ENCODE data around the gene HPSE2. TPM values are rescaled to one million over a fixed set of nuclear protein-coding genes. Genes with fewer than 3 reads are reported as not detected.

The HPSE2 gene
- total RNA-seq, 1 donor from 2014 or later = not detected

DNA sequence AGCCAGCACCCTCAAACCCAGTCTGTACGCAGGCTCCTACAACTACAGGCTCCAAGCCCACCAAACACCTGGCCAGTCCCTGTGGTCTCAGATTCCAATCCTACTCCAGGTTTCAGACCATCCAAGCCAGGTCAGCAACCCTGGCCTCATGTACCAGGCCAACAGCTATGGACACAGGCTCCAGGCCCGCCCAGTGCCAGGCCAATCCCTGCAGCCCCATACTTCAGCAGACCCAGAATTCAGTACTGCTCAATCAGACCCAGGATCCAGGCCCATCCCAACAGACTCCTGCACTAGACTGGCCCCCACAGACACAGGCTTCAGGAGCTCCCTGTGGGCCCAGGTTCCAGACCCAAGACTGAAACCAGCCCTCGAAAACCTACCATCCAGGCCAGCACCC lies 32.3 kb downstream of the HPSE2 start:
- H3K4me1 ChIP-seq = no peaks in the 10 kb centered on the region
- peaks cover 21% of the 10 kb centered on the region for H3K9me3 ChIP-seq (replicated peaks)
- H3K27me3 ChIP-seq (ENCODE audit: low read depth) = no peaks in the 10 kb centered on the region
- H3K4me3 ChIP-seq = no peak overlapping the region
- DNase-seq = no peak
- intact Hi-C loops (cut with micrococcal nuclease) = no loop called here
- no peaks in the 10 kb centered on the region for H3K36me3 ChIP-seq
- no peak overlapping the region for H3K27ac ChIP-seq (replicated peaks)
- TF ChIP-seq, protein P1, sequence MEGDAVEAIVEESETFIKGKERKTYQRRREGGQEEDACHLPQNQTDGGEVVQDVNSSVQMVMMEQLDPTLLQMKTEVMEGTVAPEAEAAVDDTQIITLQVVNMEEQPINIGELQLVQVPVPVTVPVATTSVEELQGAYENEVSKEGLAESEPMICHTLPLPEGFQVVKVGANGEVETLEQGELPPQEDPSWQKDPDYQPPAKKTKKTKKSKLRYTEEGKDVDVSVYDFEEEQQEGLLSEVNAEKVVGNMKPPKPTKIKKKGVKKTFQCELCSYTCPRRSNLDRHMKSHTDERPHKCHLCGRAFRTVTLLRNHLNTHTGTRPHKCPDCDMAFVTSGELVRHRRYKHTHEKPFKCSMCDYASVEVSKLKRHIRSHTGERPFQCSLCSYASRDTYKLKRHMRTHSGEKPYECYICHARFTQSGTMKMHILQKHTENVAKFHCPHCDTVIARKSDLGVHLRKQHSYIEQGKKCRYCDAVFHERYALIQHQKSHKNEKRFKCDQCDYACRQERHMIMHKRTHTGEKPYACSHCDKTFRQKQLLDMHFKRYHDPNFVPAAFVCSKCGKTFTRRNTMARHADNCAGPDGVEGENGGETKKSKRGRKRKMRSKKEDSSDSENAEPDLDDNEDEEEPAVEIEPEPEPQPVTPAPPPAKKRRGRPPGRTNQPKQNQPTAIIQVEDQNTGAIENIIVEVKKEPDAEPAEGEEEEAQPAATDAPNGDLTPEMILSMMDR (IDR thresholded peaks at IDR 0.05; ENCODE audit: borderline replicate concordance) = no peak

DNA sequence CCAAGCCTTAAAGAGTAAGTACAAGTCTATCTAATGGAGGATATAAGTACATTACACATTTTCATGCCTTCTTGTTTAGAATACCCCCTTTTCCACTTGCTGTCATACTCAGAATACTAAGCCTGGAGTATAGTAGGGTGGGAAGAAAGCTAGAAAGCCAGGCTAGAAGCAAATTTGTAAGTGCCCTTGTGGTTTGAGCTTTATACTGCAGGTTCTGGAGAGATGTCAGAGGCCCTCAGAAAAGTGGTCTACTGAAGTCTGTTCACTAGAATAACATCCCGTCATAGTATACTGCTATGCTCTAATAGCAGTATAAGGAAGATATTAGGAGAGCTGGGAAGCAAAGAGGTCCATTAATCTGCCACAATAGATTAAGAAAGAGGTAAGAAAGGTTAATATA lies 62.7 kb downstream of the HPSE2 start:
- Histone ChIP-seq H3K4me1 (no peaks in the 10 kb centered on the region), H3K4me3 (no peak overlapping the region), H3K36me3 (no peaks in the 10 kb centered on the region), H3K9me3 (replicated peaks) (no peaks in the 10 kb centered on the region), H3K27ac (replicated peaks) (no peak overlapping the region), H3K27me3 (ENCODE audit: low read depth) (peaks cover 22% of the 10 kb centered on the region)
- TF ChIP-seq, protein P1 (IDR thresholded peaks at IDR 0.05; ENCODE audit: borderline replicate concordance) = no peak
- intact Hi-C loops (cut with micrococcal nuclease) = no loop called here
- no peak for DNase-seq

DNA sequence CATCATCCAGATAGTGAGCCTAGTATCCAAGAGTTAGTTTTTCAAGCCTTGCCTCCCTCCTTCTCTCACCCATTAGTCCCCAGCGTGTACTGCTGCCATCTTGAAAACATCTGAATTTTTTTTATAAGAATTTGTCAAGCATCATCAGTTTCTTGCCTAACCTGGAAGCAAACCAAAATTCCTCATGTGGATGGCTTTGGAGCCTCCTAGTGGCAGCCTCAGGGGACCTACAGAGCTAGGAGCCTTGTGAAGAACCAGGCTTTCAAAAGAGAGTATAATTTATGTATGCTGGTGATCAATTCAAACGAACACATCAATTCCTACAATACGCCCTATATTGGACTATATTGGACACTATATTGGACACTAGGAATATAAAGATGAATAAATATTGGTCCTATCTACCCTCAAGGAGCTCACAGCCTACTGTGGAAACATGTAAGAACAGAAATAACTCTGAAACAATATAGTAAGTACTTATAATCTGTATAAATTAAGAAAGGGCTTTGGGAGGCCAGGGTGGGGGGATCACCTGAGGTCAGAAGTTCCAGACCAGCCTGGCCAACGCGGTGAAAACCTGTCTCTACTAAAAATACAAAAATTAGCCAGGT lies 63.4 kb downstream of the HPSE2 start:
- no peaks in the 10 kb centered on the region for H3K9me3 ChIP-seq (replicated peaks)
- H3K4me3 ChIP-seq = no peak overlapping the region
- H3K4me1 ChIP-seq = no peaks in the 10 kb centered on the region
- H3K27me3 ChIP-seq (ENCODE audit: low read depth) = peaks cover 22% of the 10 kb centered on the region
- DNase-seq = no peak
- no peak overlapping the region for H3K27ac ChIP-seq (replicated peaks)
- TF ChIP-seq, protein P1 (IDR thresholded peaks at IDR 0.05; ENCODE audit: borderline replicate concordance) = peak; percentile 63
- intact Hi-C loops (cut with micrococcal nuclease) = no loop called here
- H3K36me3 ChIP-seq = no peaks in the 10 kb centered on the region

DNA sequence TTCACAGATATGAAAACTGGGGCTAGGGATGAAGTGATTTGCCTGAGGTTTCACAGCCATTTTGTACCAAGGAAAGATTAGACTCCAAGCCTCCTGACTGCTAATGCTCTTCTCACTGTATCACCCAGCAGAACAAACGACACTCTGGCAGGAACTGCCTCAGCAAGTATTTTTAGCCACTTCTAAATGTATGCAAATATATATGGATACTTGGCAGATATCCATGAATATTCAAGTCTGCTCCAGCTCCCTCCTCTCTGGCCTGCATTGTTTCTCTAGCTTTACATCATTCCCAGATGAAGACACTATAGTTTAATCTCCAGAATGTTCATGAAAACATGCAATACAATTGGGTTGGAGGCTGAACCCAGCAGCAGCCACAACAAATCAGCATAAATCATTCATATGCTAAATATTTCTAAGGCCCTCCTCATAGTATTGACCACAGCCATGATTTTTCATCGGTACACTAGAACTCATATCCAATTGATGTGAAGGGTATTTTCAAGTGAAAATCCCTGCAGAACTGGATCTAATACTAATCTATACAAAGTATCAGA lies 65.5 kb downstream of the HPSE2 start:
- intact Hi-C loops (cut with micrococcal nuclease) = no loop called here
- Histone ChIP-seq H3K27me3 (ENCODE audit: low read depth) (peaks cover 9% of the 10 kb centered on the region), H3K36me3 (no peaks in the 10 kb centered on the region), H3K9me3 (replicated peaks) (no peaks in the 10 kb centered on the region), H3K27ac (replicated peaks) (no peak overlapping the region), H3K4me1 (no peaks in the 10 kb centered on the region), H3K4me3 (no peak overlapping the region)
- no peak for DNase-seq
- TF ChIP-seq, protein P1 (IDR thresholded peaks at IDR 0.05; ENCODE audit: borderline replicate concordance) = no peak

DNA sequence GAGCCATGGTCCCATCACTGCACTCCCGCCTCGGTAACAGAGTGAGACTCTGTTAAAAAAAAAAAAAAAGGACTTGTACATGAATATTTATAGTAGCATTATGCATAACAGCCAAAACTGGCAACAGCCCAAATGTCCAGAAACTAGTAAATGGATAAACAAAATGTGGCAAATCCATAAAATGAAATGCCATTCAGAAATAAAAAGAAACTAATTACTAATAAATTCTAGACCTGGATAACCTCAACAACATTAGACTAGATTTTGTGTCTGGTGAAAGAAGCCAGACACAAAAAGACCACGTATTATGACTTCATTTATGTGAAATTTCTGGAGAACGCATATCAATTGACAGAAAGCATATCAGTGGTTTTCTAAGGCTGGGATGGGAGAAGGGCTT lies 74.5 kb downstream of the HPSE2 start:
- no peak for DNase-seq
- Histone ChIP-seq H3K27me3 (ENCODE audit: low read depth) (no peaks in the 10 kb centered on the region), H3K4me1 (no peaks in the 10 kb centered on the region), H3K4me3 (no peak overlapping the region), H3K27ac (replicated peaks) (no peak overlapping the region), H3K9me3 (replicated peaks) (no peaks in the 10 kb centered on the region), H3K36me3 (no peaks in the 10 kb centered on the region)
- intact Hi-C loops (cut with micrococcal nuclease) = no loop called here
- TF ChIP-seq, protein P1 (IDR thresholded peaks at IDR 0.05; ENCODE audit: borderline replicate concordance) = no peak
